Measurements from ENCODE around the gene NMBR.
A peak's percentile ranks its signal among the peaks of the same experiment; 100 is the strongest.
"Not testable (repeated sequence)": the region's sequence is repeated elsewhere in the genome, so short reads cannot be mapped to it uniquely, and the experiment has no call there.

Gene NMBR

GRCh38 chr6:142154336-142154735 is 7.4 kb upstream of the NMBR start:
- no peak for DNase-seq

DNA sequence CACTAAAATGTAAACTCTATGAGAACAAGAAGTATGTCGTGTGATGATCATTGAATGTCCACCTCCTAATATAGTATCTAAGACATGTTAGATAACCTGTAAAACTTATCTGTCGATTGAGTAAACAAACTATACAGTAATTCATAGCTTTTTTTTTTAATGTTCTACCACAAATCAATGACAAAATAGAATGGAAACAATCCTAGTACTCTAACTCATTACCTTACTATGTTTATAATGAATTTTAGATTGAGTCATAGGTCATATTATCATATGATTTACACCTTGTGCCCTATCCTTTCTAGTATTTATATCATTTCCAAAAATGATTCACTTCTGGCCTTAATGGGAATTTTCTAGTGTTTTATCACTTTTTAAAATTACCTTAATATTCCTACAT is 6.3 kb upstream of the NMBR start:
- DNase-seq, result no peak

GRCh38 chr6:142152746-142153145 is 5.8 kb upstream of the NMBR start:
- peak in 1 of 2 experiments; percentile 8 for DNase-seq

GRCh38 chr6:142141531-142141930 is 5.4 kb downstream of the NMBR start:
- DNase-seq, result not testable (repeated sequence)

DNA sequence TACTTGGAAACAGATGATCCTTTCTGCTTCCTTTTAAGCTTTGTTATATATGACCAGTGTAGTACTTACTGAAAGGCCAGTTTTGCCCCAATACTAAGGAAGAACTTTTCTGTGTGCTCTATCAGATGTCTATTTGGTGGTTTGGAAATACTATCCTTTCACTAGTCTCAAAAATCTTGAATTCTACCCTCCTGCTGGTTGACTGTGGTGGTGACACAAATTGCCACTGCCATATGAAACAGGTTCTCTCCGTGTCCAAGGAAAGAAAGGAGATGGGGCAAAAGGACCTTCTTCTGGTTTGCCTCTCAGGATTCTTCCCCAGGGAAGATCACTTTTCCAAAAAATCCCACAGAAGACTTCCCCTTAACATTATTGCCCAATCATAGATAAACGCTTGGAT is 8.0 kb downstream of the NMBR start:
- DNase-seq, result no peak

DNA sequence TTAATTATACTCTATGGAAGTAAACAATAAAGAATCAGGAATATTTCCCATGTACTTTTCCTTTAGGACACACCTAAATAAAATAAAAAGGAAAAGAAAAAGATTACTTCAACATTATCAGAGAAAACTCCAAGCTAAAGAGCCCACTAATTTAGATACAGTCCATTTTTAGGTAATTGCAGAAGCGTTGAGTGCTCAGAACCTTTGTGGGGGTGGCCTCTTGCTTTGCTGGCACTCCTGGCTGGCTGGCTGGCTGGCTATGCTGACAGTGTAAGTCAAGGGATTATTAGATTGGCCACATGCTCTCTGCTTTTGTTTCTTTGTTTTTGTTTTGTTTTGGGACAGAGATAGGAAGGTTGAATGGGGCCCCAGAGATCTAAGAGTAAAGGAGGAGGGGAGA is 14.3 kb downstream of the NMBR start, which contains the start of gene GJE1:
TSS of gene GJE1 (plus strand) at position 301 of the 400 bp plus-strand sequence. CDS start 234 bp downstream, outside the sequence.
- no peak for DNase-seq

DNA sequence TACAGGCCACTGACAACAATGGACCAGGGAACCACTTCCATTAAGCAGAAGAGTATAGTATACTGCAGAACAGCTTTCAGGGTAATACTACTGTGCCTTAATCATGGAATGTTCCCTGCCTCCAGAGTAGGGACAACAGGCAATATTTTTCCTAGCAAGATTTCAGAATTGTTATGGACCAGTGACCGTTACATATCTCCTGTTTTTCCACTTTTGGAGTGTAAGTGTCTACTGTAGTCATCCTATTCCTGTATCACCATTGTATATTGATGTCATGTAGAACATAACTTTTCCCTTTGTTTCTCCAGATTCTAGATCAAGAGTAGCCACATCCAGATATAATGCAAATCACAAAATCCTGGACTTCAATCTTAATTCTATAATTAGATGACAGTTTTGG is 16.1 kb downstream of the NMBR start:
- DNase-seq, result no peak

DNA sequence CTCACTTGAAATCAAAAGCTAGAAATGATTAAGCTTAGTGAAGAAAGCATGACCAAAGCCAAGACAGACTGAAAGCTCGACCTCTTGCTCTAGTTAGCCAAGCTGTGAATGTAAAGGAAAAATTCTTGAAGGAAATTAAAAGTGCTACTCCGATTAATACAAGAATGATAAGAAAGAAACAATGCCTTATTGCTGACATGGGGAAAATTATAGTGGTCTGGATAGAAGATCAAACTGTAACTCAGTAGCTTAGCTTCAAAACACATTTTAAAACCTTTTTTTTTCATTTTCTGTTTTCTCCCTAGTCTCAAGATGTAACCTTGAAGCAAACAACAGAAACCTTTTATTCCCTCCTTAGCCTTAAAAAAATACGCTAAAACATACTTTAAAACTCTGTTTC is 25.6 kb downstream of the NMBR start:
- no peak for DNase-seq

DNA sequence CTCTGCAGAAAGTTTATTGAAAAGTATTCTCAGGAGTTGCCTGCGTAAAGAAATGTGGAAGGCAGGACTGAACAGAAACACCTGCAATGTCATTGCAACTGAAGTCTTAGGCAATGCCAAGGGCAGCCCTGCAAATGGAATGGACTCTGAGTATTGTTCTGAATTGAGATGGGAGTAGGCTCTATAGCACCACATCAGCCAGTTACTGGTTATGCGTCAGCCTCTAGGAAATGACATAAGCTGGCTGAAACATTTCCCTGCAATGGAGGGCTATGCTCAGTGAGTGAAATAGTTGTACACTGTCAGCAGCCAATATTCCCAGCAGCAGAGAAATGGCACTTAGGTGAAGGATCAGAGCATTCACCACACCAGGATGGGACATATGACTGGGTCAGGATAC is 28.0 kb downstream of the NMBR start:
- no peak for DNase-seq

GRCh38 chr6:142118328-142118727 is 28.6 kb downstream of the NMBR start:
- no peak for DNase-seq

GRCh38 chr6:142117366-142117765 is 29.6 kb downstream of the NMBR start:
- no peak for DNase-seq

- peak; percentile 68 to 87 for DNase-seq
These were observed 34.4 kb downstream of the NMBR start for GRCh38 chr6:142112451-142113061.

DNA sequence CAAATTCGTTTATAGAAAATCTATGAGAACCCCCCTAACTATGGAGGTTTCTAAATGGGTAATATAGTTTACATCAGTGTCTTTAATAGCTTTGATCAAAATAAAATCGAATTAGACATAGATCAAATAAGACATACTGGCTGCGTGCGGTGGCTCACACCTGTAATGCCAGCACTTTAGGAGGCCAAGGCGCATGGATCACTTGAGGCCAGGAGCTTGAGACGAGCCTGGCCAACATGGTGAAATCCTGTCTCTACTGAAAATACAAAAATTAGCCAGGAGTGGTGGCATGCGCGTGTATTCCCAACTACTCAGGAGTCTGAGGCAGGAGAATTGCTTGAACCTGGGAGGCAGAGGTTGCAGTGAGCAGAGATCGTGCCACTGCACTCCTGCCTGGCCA is 36.1 kb downstream of the NMBR start:
- DNase-seq, result not testable (repeated sequence)

DNA sequence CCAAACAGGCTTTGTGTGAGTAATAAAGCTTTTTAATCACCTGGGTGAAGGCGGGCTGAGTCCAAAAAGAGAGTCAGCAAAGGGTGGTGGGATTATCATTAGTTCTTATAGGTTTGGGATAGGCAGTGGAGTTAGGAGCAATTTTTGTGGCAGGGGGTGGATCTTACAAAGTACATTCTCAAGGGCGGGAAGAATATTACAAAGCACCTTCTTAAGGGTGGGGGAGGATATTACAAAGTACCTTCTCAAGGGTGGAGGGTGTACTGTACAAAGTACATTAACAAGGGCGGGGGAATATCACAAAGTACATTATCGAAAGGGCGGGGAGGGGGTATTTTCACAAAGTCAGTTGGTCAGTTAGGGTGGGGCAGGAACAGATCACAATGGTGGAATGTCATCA is 42.1 kb downstream of the NMBR start:
- not testable (repeated sequence) for DNase-seq

DNA sequence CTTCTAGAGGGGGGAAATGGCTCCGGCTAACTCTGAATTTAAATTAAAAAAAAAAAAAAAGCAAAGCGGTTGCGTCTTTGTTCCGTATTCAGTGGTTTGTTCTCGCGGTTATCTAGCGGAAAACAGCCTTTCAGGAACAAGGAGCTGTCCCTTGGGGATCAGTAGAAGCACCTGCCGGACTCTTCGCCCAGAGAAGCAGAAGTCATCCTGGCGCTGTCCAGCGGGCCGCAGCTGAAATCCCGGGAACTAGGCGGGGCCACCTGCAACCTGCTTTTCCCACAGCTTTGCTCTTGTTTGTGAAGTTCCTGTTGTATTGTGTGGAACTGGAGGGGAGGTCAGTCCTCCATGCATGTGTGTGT is 58.1 kb downstream of the NMBR start:
- DNase-seq, result peak in 1 of 2 experiments; percentile 38

GRCh38 chr6:142087950-142088857 is 58.7 kb downstream of the NMBR start:
- DNase-seq, result no peak

DNA sequence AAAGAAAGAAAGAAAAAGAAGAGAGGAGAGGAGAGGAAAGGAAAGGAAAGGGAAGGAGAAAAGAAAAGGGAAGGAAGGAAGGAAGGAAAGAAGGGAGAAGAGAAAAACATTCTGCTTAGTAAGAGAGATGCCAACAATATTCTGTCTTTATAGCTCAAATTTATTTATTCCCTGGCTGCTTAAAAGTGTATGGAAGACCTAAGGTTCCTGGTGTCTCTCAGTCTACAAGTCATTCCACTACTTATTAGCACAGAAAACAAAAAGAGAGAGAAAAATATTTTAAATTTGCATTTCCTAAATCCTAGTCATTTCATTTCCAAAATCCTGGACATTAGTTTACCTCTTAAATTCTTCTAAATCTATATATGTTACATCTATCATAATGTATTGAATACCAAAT is 67.8 kb downstream of the NMBR start:
- DNase-seq, result no peak

DNA sequence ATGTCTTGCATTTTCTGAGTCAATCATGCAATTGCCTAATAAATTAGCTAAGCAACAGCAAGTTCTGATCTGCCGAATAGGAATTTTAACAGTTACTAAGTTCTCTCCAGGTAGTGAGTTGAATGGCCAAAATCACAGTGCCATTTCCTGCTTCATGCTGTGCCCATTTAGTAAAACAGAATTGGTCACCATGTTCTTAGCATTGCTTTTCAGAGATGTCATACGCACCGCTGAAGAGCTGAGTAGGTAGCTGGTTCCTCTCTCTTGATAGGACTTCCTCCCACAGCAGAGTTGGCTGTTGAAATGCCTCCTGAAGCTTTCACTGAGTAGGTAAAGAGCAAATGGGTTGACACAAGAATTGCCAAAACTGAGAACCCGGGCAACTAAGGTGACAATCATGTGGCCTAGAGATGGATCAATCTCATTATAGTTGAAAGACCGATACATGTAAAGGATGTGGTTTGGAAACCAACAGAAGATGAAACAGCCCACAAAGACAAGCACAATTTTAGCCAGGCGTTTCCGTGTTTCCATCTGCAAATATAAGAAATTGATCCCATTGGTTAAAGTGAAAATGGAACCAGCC is 71.3 kb downstream of the NMBR start:
- no peak for DNase-seq

- DNase-seq, result no peak
These were observed 72.4 kb downstream of the NMBR start for GRCh38 chr6:142074516-142074915.

DNA sequence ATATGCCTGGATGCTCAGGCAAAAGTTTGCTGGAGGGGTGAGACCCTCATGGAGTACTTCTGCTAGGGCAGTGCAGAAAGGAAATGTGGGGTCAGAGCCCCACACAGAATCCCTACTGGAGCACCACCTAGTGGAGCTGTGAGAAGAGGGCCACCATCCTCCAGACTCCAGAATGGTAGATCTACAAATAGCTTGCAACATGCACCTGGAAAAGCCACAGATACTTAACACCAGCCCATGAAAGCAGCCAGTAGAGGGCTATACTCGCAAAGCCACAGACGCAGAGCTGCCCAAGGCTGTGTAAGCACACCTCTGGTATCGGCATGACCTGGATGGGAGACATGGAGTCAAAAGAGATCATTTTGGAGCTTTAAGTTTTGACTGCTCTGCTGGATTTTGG is 74.9 kb downstream of the NMBR start:
- DNase-seq, result peak in 1 of 2 experiments; percentile 9

DNA sequence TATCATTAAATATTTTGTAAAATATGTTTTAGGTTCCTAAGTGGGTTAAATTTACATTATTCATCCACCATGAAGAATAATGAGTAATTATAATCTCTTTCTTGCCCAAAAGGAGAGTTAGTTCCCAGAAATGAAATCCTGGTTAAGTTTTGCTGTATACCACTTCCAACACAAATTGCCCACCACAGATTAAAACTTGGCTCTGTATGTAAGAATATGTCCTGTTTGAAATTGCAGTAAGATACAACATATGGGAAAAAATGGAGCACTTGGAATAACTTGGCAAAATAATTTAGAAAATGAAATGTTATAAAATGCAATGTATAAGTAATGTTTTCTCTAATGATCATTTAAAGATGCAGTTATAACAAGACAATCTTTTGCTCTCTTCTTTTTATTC is 78.5 kb downstream of the NMBR start:
- no peak for DNase-seq

GRCh38 chr6:142062861-142063260 is 84.1 kb downstream of the NMBR start:
- DNase-seq, result not testable (repeated sequence)

DNA sequence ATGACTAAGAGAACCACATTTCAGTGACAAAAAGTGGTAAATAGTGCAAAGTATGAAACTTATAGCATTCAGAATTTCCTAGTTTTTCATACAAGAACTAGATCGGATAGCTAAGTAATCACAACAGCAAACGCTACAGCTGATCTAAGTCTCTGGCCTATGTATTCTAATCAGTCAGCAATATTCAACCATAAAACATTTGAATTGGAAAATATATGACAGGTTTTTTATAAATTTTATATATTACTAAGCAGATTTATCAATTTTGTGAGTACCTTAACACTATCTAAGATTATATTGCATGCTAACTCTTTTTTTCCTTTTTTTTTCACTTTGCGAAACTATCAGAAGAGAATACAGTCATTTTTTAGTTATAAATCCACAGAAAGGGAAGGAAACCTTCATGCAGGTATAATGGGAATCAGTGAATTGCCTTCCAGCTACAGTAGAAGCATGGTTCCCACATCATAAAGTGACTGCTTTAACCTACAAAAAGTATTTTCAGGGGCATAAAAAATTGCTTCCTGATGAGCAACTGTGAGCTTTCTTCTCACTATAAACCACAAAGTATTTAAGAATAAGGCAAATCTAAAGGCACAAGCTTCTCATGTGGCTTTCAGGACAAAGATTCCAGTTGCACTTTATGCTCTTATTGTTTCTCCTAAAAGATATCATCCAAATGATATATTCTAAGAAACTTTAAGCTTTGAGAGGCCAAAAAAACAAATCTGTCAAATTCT is 88.2 kb downstream of the NMBR start:
- no peak for DNase-seq

Data from NCI-H524 (cell line).